ENCODE data around the gene TRPM6.

DNA sequence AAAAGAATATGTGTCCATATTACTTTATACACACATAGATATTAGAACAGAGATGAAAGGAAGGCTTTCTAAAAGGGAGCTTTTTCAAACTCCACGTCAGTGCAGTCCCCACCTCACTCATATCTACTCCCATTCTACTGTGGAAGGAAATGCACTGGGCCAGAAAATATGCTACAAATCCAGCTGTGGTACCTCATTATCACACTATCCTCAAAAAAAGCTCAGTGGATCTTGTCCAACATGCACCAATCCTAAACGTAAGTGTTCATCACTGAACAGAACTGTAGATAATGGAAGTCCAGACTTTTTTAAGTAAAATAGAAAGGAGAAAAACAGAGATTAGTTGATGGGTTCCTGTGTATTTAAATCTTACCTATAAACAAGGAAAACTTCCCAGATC, 27.9 kb downstream of the TRPM6 start:
- TF ChIP-seq, protein P1, sequence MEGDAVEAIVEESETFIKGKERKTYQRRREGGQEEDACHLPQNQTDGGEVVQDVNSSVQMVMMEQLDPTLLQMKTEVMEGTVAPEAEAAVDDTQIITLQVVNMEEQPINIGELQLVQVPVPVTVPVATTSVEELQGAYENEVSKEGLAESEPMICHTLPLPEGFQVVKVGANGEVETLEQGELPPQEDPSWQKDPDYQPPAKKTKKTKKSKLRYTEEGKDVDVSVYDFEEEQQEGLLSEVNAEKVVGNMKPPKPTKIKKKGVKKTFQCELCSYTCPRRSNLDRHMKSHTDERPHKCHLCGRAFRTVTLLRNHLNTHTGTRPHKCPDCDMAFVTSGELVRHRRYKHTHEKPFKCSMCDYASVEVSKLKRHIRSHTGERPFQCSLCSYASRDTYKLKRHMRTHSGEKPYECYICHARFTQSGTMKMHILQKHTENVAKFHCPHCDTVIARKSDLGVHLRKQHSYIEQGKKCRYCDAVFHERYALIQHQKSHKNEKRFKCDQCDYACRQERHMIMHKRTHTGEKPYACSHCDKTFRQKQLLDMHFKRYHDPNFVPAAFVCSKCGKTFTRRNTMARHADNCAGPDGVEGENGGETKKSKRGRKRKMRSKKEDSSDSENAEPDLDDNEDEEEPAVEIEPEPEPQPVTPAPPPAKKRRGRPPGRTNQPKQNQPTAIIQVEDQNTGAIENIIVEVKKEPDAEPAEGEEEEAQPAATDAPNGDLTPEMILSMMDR (IDR thresholded peaks at IDR 0.05): no peak
- TF ChIP-seq EP300 (IDR thresholded peaks at IDR 0.05) (no peak), POLR2A (IDR thresholded peaks at IDR 0.05) (no peak)
